Activated naive CD4-positive, alpha-beta T cell treated with anti-CD3 and anti-CD28 coated beads, Interleukin-2, amount 50 U/mL, for 24 hours (primary cell): ENCODE results near the gene USP17L20.
"Not testable (repeated sequence)": the region's sequence is repeated elsewhere in the genome, so short reads cannot be mapped to it uniquely, and the experiment has no call there.

Experiments
- H3K27ac Mint-ChIP-seq: one replicate; pipeline ENCODE4 v1.8.0; 2021; ENCODE audit warnings: mild to moderate bottlenecking, mixed read lengths
- H3K27me3 Mint-ChIP-seq: one replicate; pipeline ENCODE4 v1.8.0; 2021; ENCODE audit warnings: mixed read lengths
- H3K36me3 Mint-ChIP-seq: one replicate; pipeline ENCODE4 v1.8.0; 2021; ENCODE audit warnings: mixed read lengths
- H3K4me1 Mint-ChIP-seq: one replicate; pipeline ENCODE4 v1.8.0; 2021; ENCODE audit warnings: mixed read lengths
- H3K4me3 Mint-ChIP-seq: one replicate; pipeline ENCODE4 v1.8.0; 2021; ENCODE audit warnings: mild to moderate bottlenecking, mixed read lengths
- H3K9me3 Mint-ChIP-seq: one replicate; pipeline ENCODE4 v1.8.0; 2021; ENCODE audit warnings: mixed read lengths

The USP17L20 gene

GRCh38 chr4:9257824-9258223 is at the start of gene USP17L20:
Gene USP17L20 (plus strand): TSS chr4:9258124. CDS start chr4:9258124, 0 bp downstream.
- not testable (repeated sequence) for H3K4me3 Mint-ChIP-seq, H3K36me3 Mint-ChIP-seq, H3K27ac Mint-ChIP-seq, H3K27me3 Mint-ChIP-seq, H3K4me1 Mint-ChIP-seq, H3K9me3 Mint-ChIP-seq

GRCh38 chr4:9210357-9210756 is 47.6 kb upstream of the USP17L20 start, which contains the start of gene USP17L10:
Gene USP17L10 (plus strand): TSS chr4:9210657. CDS start chr4:9210657, 0 bp downstream.
- H3K9me3 Mint-ChIP-seq, H3K36me3 Mint-ChIP-seq, H3K4me3 Mint-ChIP-seq, H3K27ac Mint-ChIP-seq, H3K4me1 Mint-ChIP-seq, H3K27me3 Mint-ChIP-seq: not testable (repeated sequence)

GRCh38 chr4:9214701-9215100 is 43.2 kb upstream of the USP17L20 start:
- not testable (repeated sequence) for H3K27ac Mint-ChIP-seq, H3K27me3 Mint-ChIP-seq, H3K4me1 Mint-ChIP-seq, H3K9me3 Mint-ChIP-seq, H3K36me3 Mint-ChIP-seq, H3K4me3 Mint-ChIP-seq

- H3K4me1 Mint-ChIP-seq, H3K4me3 Mint-ChIP-seq, H3K27ac Mint-ChIP-seq, H3K36me3 Mint-ChIP-seq, H3K27me3 Mint-ChIP-seq, H3K9me3 Mint-ChIP-seq: not testable (repeated sequence)
These were observed 42.8 kb upstream of the USP17L20 start, which contains the start of gene USP17L11 for GRCh38 chr4:9215105-9215504. Gene USP17L11 (plus strand): TSS chr4:9215405. CDS start chr4:9215405, 0 bp downstream.

GRCh38 chr4:9219852-9220251 is 38.1 kb upstream of the USP17L20 start, which contains the start of gene USP17L12:
Gene USP17L12 (plus strand): TSS chr4:9220152. CDS start chr4:9220152, 0 bp downstream.
- H3K27me3 Mint-ChIP-seq, result not testable (repeated sequence)

GRCh38 chr4:9224596-9224995 is 33.3 kb upstream of the USP17L20 start, which contains the start of gene USP17L13:
Gene USP17L13 (plus strand): TSS chr4:9224896. CDS start chr4:9224896, 0 bp downstream.
- H3K27ac Mint-ChIP-seq, H3K27me3 Mint-ChIP-seq, H3K4me1 Mint-ChIP-seq, H3K36me3 Mint-ChIP-seq, H3K9me3 Mint-ChIP-seq, H3K4me3 Mint-ChIP-seq: not testable (repeated sequence)

More at GRCh38 chr4:9219852-9220251, 38.1 kb upstream of the USP17L20 start, which contains the start of gene USP17L12:
- H3K4me3 Mint-ChIP-seq, H3K9me3 Mint-ChIP-seq, H3K4me1 Mint-ChIP-seq, H3K27ac Mint-ChIP-seq, H3K36me3 Mint-ChIP-seq: not testable (repeated sequence)

- not testable (repeated sequence) for H3K4me1 Mint-ChIP-seq, H3K36me3 Mint-ChIP-seq, H3K9me3 Mint-ChIP-seq, H3K27ac Mint-ChIP-seq, H3K27me3 Mint-ChIP-seq, H3K4me3 Mint-ChIP-seq
These were observed 27.7 kb upstream of the USP17L20 start for GRCh38 chr4:9230249-9230648.

- not testable (repeated sequence) for H3K27me3 Mint-ChIP-seq, H3K27ac Mint-ChIP-seq, H3K4me1 Mint-ChIP-seq, H3K4me3 Mint-ChIP-seq, H3K36me3 Mint-ChIP-seq, H3K9me3 Mint-ChIP-seq
These were observed 23.8 kb upstream of the USP17L20 start, which contains the start of gene USP17L15 for GRCh38 chr4:9234085-9234484. Gene USP17L15 (plus strand): TSS chr4:9234385. CDS start chr4:9234385, 0 bp downstream.

- not testable (repeated sequence) for H3K9me3 Mint-ChIP-seq, H3K4me3 Mint-ChIP-seq, H3K27me3 Mint-ChIP-seq, H3K36me3 Mint-ChIP-seq, H3K27ac Mint-ChIP-seq, H3K4me1 Mint-ChIP-seq
These were observed 19.5 kb upstream of the USP17L20 start for GRCh38 chr4:9238461-9238860.

GRCh38 chr4:9243579-9243978 is 14.3 kb upstream of the USP17L20 start, which contains the start of gene USP17L17:
Gene USP17L17 (plus strand): TSS chr4:9243879. CDS start chr4:9243879, 0 bp downstream.
- not testable (repeated sequence) for H3K27me3 Mint-ChIP-seq, H3K4me3 Mint-ChIP-seq, H3K36me3 Mint-ChIP-seq, H3K9me3 Mint-ChIP-seq, H3K27ac Mint-ChIP-seq, H3K4me1 Mint-ChIP-seq

- not testable (repeated sequence) for H3K36me3 Mint-ChIP-seq, H3K4me3 Mint-ChIP-seq, H3K27me3 Mint-ChIP-seq, H3K27ac Mint-ChIP-seq, H3K4me1 Mint-ChIP-seq, H3K9me3 Mint-ChIP-seq
These were observed 9.8 kb upstream of the USP17L20 start, which contains the start of gene USP17L18 for GRCh38 chr4:9247953-9248680. Gene USP17L18 (plus strand): TSS chr4:9248630. CDS start chr4:9248630, 0 bp downstream.

- H3K9me3 Mint-ChIP-seq, H3K4me1 Mint-ChIP-seq, H3K27me3 Mint-ChIP-seq, H3K4me3 Mint-ChIP-seq, H3K27ac Mint-ChIP-seq, H3K36me3 Mint-ChIP-seq: not testable (repeated sequence)
These were observed 4.8 kb upstream of the USP17L20 start, which contains the start of gene USP17L19 for GRCh38 chr4:9253078-9253477. Gene USP17L19 (plus strand): TSS chr4:9253378. CDS start chr4:9253378, 0 bp downstream.

GRCh38 chr4:9262572-9262971 is 4.6 kb downstream of the USP17L20 start, which contains the start of gene USP17L21:
Gene USP17L21 (plus strand): TSS chr4:9262872. CDS start chr4:9262872, 0 bp downstream.
- H3K27me3 Mint-ChIP-seq, H3K4me3 Mint-ChIP-seq, H3K27ac Mint-ChIP-seq, H3K9me3 Mint-ChIP-seq, H3K36me3 Mint-ChIP-seq, H3K4me1 Mint-ChIP-seq: not testable (repeated sequence)

GRCh38 chr4:9267319-9267718 is 9.4 kb downstream of the USP17L20 start, which contains the start of gene USP17L22:
Gene USP17L22 (plus strand): TSS chr4:9267619. CDS start chr4:9267619, 0 bp downstream.
- not testable (repeated sequence) for H3K9me3 Mint-ChIP-seq, H3K4me1 Mint-ChIP-seq, H3K27ac Mint-ChIP-seq, H3K27me3 Mint-ChIP-seq, H3K4me3 Mint-ChIP-seq, H3K36me3 Mint-ChIP-seq

- not testable (repeated sequence) for H3K36me3 Mint-ChIP-seq, H3K9me3 Mint-ChIP-seq, H3K27ac Mint-ChIP-seq, H3K4me1 Mint-ChIP-seq, H3K4me3 Mint-ChIP-seq, H3K27me3 Mint-ChIP-seq
These were observed 13.8 kb downstream of the USP17L20 start for GRCh38 chr4:9271719-9272118.
